Endothelial cell of umbilical vein (primary cell): ENCODE data around the gene NOTCH2. TPM values are rescaled to one million over a fixed set of nuclear protein-coding genes. Genes with fewer than 3 reads are reported as not detected.

Experiments used
- BruUV-seq: library from RNA; stranded (reverse); fragments of 400-500 nt; replicated peaks from 2 replicates; lab custom pipeline; 2021; lab: Mats Ljungman, UMichigan
- CTCF ChIA-PET: fragments of 300-600, 350-600 bp; sonication (Branson Sonifier 250); formaldehyde crosslinking; loops from one replicate; lab custom pipeline; 2021; ENCODE audit warnings: antibody characterized with exemption, inconsistent platforms; lab: Charles Lee
- POLR2A ChIA-PET: fragments of 300-600, 350-600 bp; sonication (Branson Sonifier 250); formaldehyde crosslinking; loops from one replicate; lab custom pipeline; 2021; ENCODE audit warnings: antibody characterized with exemption, inconsistent platforms; lab: Charles Lee
- DNase-seq: peaks from one replicate; pipeline ENCODE4 v3.0.0-alpha.2; 2011; ENCODE audit warnings: low read depth, low spot score
- FAIRE-seq: peaks from 2 replicates; lab custom pipeline; 2011; peaks lifted over from hg19 to GRCh38; lab: Jason Lieb, UNC
- H2AFZ ChIP-seq: 2 replicates; pipeline ENCODE4 v1.6.0; 2012; ENCODE audit warnings: low read depth, low read length, control low read depth, inconsistent platforms
- H3K27ac ChIP-seq: 2 replicates; pipeline ENCODE4 v1.5.1; 2011; ENCODE audit warnings: low read depth, mild to moderate bottlenecking, control low read depth, low read length, moderate library complexity; ENCODE audit not compliant: insufficient read depth
- H3K27me3 ChIP-seq, 2 experiments: 2 replicates each; pipeline versions ENCODE4 v1.6.0 to v1.6.1; 2011; ENCODE audit warnings: low read length in 2 of 2, mixed read lengths in 1 of 2; ENCODE audit not compliant: control insufficient read depth in 2 of 2, insufficient read depth in 2 of 2
- H3K36me3 ChIP-seq, 2 experiments: 2 replicates in 1 of 2; 3 replicates in 1 of 2; pipeline ENCODE4 v1.5.1; 2011; ENCODE audit warnings: low read length in 2 of 2, mild to moderate bottlenecking in 1 of 2, moderate library complexity in 1 of 2; ENCODE audit not compliant: control insufficient read depth in 2 of 2, insufficient read depth in 2 of 2; ENCODE audit errors: extremely low read depth in 1 of 2
- H3K4me1 ChIP-seq: 3 replicates; pipeline ENCODE4 v1.5.1; 2011; ENCODE audit warnings: mild to moderate bottlenecking, low read length; ENCODE audit not compliant: control insufficient read depth, insufficient read depth; ENCODE audit errors: extremely low read depth
- H3K4me2 ChIP-seq: 2 replicates; pipeline ENCODE4 v1.6.1; 2011; ENCODE audit warnings: low read length, control low read depth, mixed read lengths; ENCODE audit not compliant: insufficient read depth
- H3K4me3 ChIP-seq, 3 experiments: fragments of 200-600 bp in 1 of 3; sonication (generic), shearing (Covaris generic) in 1 of 3; replicated peaks in 1 of 3; 2 replicates each; pipeline ENCODE4 v1.5.1; 2011 to 2016; ENCODE audit warnings: control low read depth in 3 of 3, low read length in 3 of 3, mild to moderate bottlenecking in 2 of 3, inconsistent platforms in 1 of 3, low read depth in 1 of 3, moderate library complexity in 1 of 3; ENCODE audit not compliant: insufficient read depth in 1 of 3
- H3K79me2 ChIP-seq: 2 replicates; pipeline ENCODE4 v1.6.0; 2012; ENCODE audit warnings: low read length, inconsistent platforms; ENCODE audit not compliant: control insufficient read depth, insufficient read depth
- H3K9ac ChIP-seq: replicated peaks from 2 replicates; pipeline ENCODE3; 2011; ENCODE audit warnings: low read length, control low read depth; ENCODE audit not compliant: insufficient read depth; ENCODE audit errors: extremely low read depth
- H3K9me1 ChIP-seq: replicated peaks from 3 replicates; pipeline ENCODE4 v1.6.0; 2011; ENCODE audit warnings: mild to moderate bottlenecking, low read length; ENCODE audit not compliant: control insufficient read depth, insufficient read depth; ENCODE audit errors: extremely low read depth
- H3K9me3 ChIP-seq: replicated peaks from 2 replicates; pipeline ENCODE4 v1.5.1; 2012; ENCODE audit warnings: low read length, inconsistent platforms; ENCODE audit not compliant: control insufficient read depth, insufficient read depth
- H4K20me1 ChIP-seq: replicated peaks from 2 replicates; pipeline ENCODE3; 2011; ENCODE audit warnings: mild to moderate bottlenecking, low read length; ENCODE audit not compliant: control insufficient read depth, insufficient read depth; ENCODE audit errors: extremely low read depth
- EZH2 ChIP-seq: IDR thresholded peaks from 2 replicates; pipeline ENCODE4 v1.6.1; 2012; ENCODE audit warnings: borderline replicate concordance, low read depth, mild to moderate bottlenecking, moderate library complexity, low read length, inconsistent platforms; ENCODE audit not compliant: severe bottlenecking
- FOS ChIP-seq: IDR thresholded peaks from 2 replicates; pipeline ENCODE4 v1.6.1; 2011; ENCODE audit warnings: mild to moderate bottlenecking, low read length, moderate library complexity, borderline replicate concordance; ENCODE audit not compliant: insufficient read depth
- GATA2 ChIP-seq: IDR thresholded peaks from 2 replicates; pipeline ENCODE4 v1.7.0; 2011; ENCODE audit warnings: low read depth, mild to moderate bottlenecking, moderate library complexity, mixed read lengths, low read length; ENCODE audit not compliant: insufficient read length, insufficient read depth
- JUN ChIP-seq: IDR thresholded peaks from 2 replicates; pipeline ENCODE4 v1.6.1; 2011; ENCODE audit warnings: borderline replicate concordance, low read depth; ENCODE audit not compliant: insufficient read length, insufficient read depth
- MYC ChIP-seq: IDR thresholded peaks from one replicate; pipeline ENCODE4 v1.6.1; 2011; ENCODE audit warnings: mild to moderate bottlenecking, low read depth, low read length
- POLR2A ChIP-seq: IDR thresholded peaks from 2 replicates; pipeline ENCODE4 v1.6.1; 2012; ENCODE audit warnings: low read depth, mild to moderate bottlenecking, control low read depth, low read length
- POLR2AphosphoS5 ChIP-seq: IDR thresholded peaks from 2 replicates; pipeline ENCODE4 v1.6.1; 2012; ENCODE audit warnings: low read depth, mild to moderate bottlenecking, control low read depth, low read length, moderate library complexity; ENCODE audit not compliant: insufficient read depth
- dilution Hi-C: fragments of 300-500 bp; cut with MboI; formaldehyde crosslinking; loops from one replicate; pipeline ENCODE4 v1.15.0; 2019; ENCODE audit warnings: low sequenced_read_pairs; ENCODE audit not compliant: extremely low pct_ligation_motif_present
- intact Hi-C: fragments of 100-400 bp; cut with micrococcal nuclease; formaldehyde crosslinking; loops from one replicate; pipeline ENCODE4 v1.10.0; 2022
- polyA plus RNA-seq, 4 experiments: library from polyadenylated mRNA; depleted of rRNA in 3 of 4; stranded (reverse) in 3 of 4; unstranded in 1 of 4; fragments of >200 nt; gene quantifications; 2 replicates each; pipeline versions ENCODE4 v1.2.1 to v1.2.3, GENCODE V29; 2011 to 2012; ENCODE audit warnings: missing spikeins in 1 of 4
- total RNA-seq: library from RNA; stranded (reverse); gene quantifications from 2 replicates; pipeline ENCODE4 v1.2.3, GENCODE V29; 2021
- TF ChIP-seq, protein P1 (sequence below), 2 donors: IDR thresholded peaks; 1 replicate in 1 of 2; 2 replicates in 1 of 2; pipeline ENCODE4 v1.5.1; 2011; ENCODE audit warnings: low read length in 2 of 2, mild to moderate bottlenecking in 2 of 2, moderate library complexity in 2 of 2, control low read depth in 1 of 2, inconsistent platforms in 1 of 2, low read depth in 1 of 2; ENCODE audit not compliant: insufficient read depth in 1 of 2; ENCODE audit errors: extremely low read depth in 1 of 2
- TF ChIP-seq, protein P2 (sequence below): IDR thresholded peaks from 2 replicates; pipeline ENCODE4 v1.6.1; 2011; ENCODE audit not compliant: insufficient read depth, insufficient read length

Gene NOTCH2
- total and polyA plus RNA-seq, 2 donors (not counting 3 experiments of a cell fraction or from before 2014, with no cell fraction given), result 14.3 to 49.1 TPM

DNA sequence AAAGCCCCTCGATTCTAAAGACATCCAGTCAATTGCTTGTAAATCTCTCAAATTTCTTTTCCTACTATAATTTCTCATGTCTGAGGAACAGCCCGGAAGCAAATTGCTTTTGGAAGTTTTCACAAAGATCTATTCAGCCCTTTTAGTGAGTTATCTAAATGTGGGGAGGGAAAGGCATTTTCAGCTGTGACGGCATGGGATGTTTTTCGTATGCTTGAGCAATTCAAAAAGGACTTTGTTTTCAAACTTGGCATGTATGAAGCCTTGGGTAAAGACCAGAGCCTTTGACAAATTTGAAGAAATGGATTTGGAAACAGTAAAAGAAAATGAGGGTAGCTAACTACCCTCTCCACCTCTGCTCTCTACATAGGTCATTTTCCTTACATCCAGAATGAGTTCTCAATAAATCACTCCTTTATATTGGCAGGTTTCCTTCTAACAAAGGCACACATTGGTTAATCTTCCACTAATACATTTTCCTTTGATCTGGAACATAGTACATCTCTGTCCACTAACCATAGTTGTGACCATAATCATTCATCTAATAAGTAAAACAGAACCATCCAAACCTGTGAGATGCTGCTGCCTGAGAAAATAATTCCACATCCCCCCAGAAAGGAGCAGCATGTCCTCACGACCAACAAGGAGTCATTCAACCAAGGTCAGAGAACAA, 107.0 kb downstream of the NOTCH2 start:
- no peak overlapping the region for H3K9ac ChIP-seq
- TF ChIP-seq POLR2AphosphoS5 (no peak), POLR2A (no peak), GATA2 (no peak), JUN (no peak), EZH2 (no peak), FOS (no peak), MYC (no peak)
- TF ChIP-seq, protein P1, sequence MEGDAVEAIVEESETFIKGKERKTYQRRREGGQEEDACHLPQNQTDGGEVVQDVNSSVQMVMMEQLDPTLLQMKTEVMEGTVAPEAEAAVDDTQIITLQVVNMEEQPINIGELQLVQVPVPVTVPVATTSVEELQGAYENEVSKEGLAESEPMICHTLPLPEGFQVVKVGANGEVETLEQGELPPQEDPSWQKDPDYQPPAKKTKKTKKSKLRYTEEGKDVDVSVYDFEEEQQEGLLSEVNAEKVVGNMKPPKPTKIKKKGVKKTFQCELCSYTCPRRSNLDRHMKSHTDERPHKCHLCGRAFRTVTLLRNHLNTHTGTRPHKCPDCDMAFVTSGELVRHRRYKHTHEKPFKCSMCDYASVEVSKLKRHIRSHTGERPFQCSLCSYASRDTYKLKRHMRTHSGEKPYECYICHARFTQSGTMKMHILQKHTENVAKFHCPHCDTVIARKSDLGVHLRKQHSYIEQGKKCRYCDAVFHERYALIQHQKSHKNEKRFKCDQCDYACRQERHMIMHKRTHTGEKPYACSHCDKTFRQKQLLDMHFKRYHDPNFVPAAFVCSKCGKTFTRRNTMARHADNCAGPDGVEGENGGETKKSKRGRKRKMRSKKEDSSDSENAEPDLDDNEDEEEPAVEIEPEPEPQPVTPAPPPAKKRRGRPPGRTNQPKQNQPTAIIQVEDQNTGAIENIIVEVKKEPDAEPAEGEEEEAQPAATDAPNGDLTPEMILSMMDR (IDR thresholded peaks at IDR 0.05; ENCODE audit: extremely low read depth in 1 of 2, insufficient read depth in 1 of 2, low read depth in 1 of 2, low read length in 2 of 2), result no peak
- TF ChIP-seq, protein P2, sequence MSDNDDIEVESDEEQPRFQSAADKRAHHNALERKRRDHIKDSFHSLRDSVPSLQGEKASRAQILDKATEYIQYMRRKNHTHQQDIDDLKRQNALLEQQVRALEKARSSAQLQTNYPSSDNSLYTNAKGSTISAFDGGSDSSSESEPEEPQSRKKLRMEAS, result no peak
- CTCF ChIA-PET, result interaction anchor here (1.1 to 5.4 kb wide), 2 partner anchors 13 to 154 kb away, joined by 3 to 30 read pairs; no protein-coding TSS in a partner anchor
- H3K27me3 ChIP-seq, result no peaks in the 10 kb centered on the region
- no peaks in the 10 kb centered on the region for H3K9me1 ChIP-seq
- intact Hi-C loops (no loop called here), dilution Hi-C loops (no loop called here)
- BruUV-seq, result no TSS peak
- H3K79me2 ChIP-seq, result no peaks in the 10 kb centered on the region
- H3K4me1 ChIP-seq, result peaks cover 12% of the 10 kb centered on the region
- DNase-seq (no peak), FAIRE-seq (no peak)
- H3K4me2 ChIP-seq, result no peak overlapping the region
- H3K36me3 ChIP-seq, result peaks cover 0 to 6% of the 10 kb centered on the region in 2 experiments
- POLR2A ChIA-PET, result no interaction called here
- H3K27ac ChIP-seq, result no peak overlapping the region
- no peaks in the 10 kb centered on the region for H3K9me3 ChIP-seq
- no peaks in the 10 kb centered on the region for H4K20me1 ChIP-seq
- no peak overlapping the region for H2AFZ ChIP-seq
- H3K4me3 ChIP-seq, result no peak overlapping the region
